Measurements from ENCODE around the gene NODAL.

Gene NODAL

DNA sequence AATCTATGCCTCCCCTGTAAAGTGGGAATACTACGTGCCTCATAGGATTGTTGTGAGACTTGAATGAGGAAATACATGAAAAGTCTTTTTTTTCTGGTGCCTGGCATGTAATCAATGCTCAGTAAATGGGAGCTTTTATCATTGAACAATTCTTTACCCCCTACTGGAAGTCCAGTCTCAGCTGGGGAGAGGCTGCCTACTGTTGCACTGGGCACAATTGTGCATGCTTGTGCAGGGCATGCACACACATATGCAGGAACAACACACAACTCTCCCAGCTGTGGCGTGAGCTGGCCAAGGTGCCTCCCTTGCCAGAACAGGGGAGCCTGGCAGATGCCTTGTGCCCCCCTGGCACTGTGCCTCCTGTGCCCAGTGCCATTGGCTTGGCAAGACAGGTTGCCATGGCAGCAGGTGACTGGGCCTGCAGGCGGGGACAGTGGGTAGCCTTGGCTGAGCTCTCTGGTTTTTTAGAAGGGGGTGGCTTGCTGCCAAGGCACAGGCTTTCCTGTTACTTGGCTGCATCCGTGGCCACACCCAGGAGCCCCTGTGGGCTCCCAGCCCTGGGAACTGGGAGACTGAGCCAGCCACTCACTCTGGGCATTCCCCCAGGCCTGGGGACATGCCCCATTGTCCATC, 21.0 kb upstream of the NODAL start:
- peak; percentile 18 to 19 for DNase-seq (ENCODE audit: low read depth in 2 of 2)
- H3K4me3 ChIP-seq (replicated peaks in 1 of 2; ENCODE audit: low read depth in 2 of 2, low read length in 2 of 2) = no peak overlapping the region
- TF ChIP-seq, protein P1, sequence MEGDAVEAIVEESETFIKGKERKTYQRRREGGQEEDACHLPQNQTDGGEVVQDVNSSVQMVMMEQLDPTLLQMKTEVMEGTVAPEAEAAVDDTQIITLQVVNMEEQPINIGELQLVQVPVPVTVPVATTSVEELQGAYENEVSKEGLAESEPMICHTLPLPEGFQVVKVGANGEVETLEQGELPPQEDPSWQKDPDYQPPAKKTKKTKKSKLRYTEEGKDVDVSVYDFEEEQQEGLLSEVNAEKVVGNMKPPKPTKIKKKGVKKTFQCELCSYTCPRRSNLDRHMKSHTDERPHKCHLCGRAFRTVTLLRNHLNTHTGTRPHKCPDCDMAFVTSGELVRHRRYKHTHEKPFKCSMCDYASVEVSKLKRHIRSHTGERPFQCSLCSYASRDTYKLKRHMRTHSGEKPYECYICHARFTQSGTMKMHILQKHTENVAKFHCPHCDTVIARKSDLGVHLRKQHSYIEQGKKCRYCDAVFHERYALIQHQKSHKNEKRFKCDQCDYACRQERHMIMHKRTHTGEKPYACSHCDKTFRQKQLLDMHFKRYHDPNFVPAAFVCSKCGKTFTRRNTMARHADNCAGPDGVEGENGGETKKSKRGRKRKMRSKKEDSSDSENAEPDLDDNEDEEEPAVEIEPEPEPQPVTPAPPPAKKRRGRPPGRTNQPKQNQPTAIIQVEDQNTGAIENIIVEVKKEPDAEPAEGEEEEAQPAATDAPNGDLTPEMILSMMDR (IDR thresholded peaks at IDR 0.05; ENCODE audit: low read depth, low read length) = no peak

- peak; percentile 59 to 63 for DNase-seq (ENCODE audit: low read depth in 2 of 2)
- H3K4me3 ChIP-seq (replicated peaks in 1 of 2; ENCODE audit: low read depth in 2 of 2, low read length in 2 of 2) = no peak overlapping the region
- TF ChIP-seq, protein P1 (IDR thresholded peaks at IDR 0.05; ENCODE audit: low read depth, low read length) = peak; percentile 86
Observed at GRCh38 chr10:70461397-70462348, 20.2 kb upstream of the NODAL start.

DNA sequence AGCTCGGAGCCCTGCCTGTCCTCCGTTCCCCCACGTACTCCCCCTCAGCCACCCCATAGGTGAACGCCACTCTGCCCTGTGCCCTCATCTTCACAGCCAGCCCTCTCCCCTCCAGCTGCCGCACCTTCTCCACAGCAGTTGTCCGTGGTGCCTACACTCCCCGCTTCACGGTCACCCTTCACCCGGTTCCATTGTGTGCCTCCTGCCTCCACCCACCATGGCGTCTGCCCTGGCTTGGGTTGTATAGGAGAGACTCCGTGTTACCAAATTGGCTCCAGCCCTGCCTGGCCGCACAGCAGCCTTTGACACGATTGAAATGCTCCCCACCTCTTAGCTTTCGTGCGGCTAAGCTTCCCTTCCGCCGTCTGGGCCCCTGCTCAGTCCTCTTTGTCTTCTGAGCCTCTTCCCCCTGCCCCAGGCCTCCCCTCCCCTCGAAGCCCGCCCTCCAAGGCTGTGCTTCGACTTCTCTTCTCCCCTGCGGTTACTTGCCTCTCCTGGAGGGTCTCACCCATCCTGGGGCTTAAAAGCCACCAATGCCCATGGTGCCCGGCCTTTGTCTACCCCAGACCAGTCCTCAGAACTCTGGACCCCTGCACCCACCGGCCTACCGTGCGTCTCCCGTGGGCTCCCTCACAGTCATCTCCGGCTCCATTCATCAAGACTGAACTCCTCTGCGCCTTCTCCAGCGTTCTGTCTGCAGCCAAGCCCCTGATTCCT, 18.5 kb upstream of the NODAL start:
- TF ChIP-seq, protein P1 (IDR thresholded peaks at IDR 0.05; ENCODE audit: low read depth, low read length) = no peak
- DNase-seq (ENCODE audit: low read depth in 2 of 2) = no peak
- H3K4me3 ChIP-seq (replicated peaks in 1 of 2; ENCODE audit: low read depth in 2 of 2, low read length in 2 of 2) = no peak overlapping the region

DNA sequence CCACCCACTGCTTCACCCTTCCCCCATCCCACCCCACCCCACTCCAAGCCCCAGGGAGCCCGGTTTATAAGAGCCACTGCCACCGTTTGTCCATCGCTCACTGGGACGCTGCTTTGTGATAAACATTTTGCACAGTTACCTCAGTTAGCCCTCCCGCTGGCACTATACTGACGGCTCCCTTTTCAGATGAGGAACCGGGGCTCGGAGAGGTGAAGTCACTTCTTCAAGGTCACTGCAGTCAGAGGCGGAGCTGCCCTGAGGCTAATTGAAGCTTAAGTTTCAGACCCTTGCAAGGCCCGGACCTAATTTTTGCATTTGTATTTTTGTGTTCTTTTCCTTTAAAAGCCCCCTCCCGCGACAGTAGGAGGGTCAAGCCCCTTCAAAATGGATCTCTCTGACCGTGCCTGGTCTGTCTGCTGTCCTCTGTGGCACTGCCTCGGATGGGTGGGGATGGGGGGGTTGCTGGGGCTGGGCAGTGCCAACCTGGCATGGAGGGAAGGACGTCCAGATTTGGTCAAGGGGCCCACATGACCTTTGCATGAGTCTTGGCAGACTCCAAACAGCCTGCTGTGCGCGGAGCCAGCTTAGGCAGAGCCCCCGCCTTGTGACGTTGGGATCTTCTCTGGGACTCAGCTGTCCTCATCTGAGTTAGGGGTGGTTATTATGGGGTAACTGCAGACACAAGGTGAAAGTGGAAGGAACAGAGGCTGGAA, 17.7 kb upstream of the NODAL start:
- TF ChIP-seq, protein P1 (IDR thresholded peaks at IDR 0.05; ENCODE audit: low read depth, low read length) = no peak
- H3K4me3 ChIP-seq (replicated peaks in 1 of 2; ENCODE audit: low read depth in 2 of 2, low read length in 2 of 2) = no peak overlapping the region
- DNase-seq (ENCODE audit: low read depth in 2 of 2) = no peak

GRCh38 chr10:70458329-70459060, 17.0 kb upstream of the NODAL start:
- TF ChIP-seq, protein P1 (IDR thresholded peaks at IDR 0.05; ENCODE audit: low read depth, low read length) = no peak
- H3K4me3 ChIP-seq (replicated peaks in 1 of 2; ENCODE audit: low read depth in 2 of 2, low read length in 2 of 2) = peak overlapping the region; percentile 5 to 18
- DNase-seq (ENCODE audit: low read depth in 2 of 2) = peak; percentile 69 to 73
